SK-N-SH (cell line): Measurements from ENCODE around the gene BGN. TPM values are rescaled to one million over a fixed set of nuclear protein-coding genes. Genes with fewer than 3 reads are reported as not detected.

Experiments
- CTCF ChIA-PET: fragments of 300-600, 350-600 bp; formaldehyde crosslinking; extraction: SDS; loops from one replicate; lab custom pipeline; 2021; lab: Yijun Ruan, JAX
- POLR2A ChIA-PET: fragments of 350-600 bp; sonication (Branson Sonifier 250); formaldehyde crosslinking; extraction: SDS; loops from one replicate; lab custom pipeline; 2020; ENCODE audit warnings: antibody characterized with exemption, inconsistent platforms; lab: Yijun Ruan, JAX
- DNase-seq: peaks from one replicate; pipeline ENCODE4 v3.0.0; 2012
- H2AFZ ChIP-seq: fragments of 200-600 bp; sonication (generic); 2 replicates; pipeline ENCODE4 v1.8.1; 2016; ENCODE audit warnings: antibody characterized with exemption, mild to moderate bottlenecking, low read depth
- H3F3A ChIP-seq: fragments of 200-600 bp; sonication (generic); replicated peaks from 2 replicates; pipeline ENCODE3; 2016; ENCODE audit warnings: antibody characterized with exemption, mild to moderate bottlenecking; ENCODE audit not compliant: insufficient read depth
- H3K27ac ChIP-seq, 2 experiments: fragments of 200-500 bp in 1 of 2; fragments of 200-600 bp in 1 of 2; sonication (Bioruptor generic) in 1 of 2; sonication (generic), shearing (Covaris generic) in 1 of 2; 2 replicates each; pipeline versions ENCODE4 v1.5.1 to v1.6.1; 2014 to 2016; ENCODE audit warnings: low read depth in 2 of 2, inconsistent platforms in 1 of 2, low read length in 1 of 2, mild to moderate bottlenecking in 1 of 2, mixed read lengths in 1 of 2
- H3K27me3 ChIP-seq: fragments of 200-600 bp; sonication (generic), shearing (Covaris generic); 2 replicates; pipeline ENCODE4 v1.6.1; 2016; ENCODE audit warnings: mixed run types; ENCODE audit not compliant: insufficient read depth
- H3K36me3 ChIP-seq, 2 experiments: fragments of 200-500 bp in 1 of 2; fragments of 200-600 bp in 1 of 2; sonication (Bioruptor generic) in 1 of 2; sonication (generic) in 1 of 2; replicated peaks in 1 of 2; 2 replicates each; pipeline versions ENCODE3 to v1.5.1; 2014 to 2016; ENCODE audit warnings: low read length in 1 of 2, mild to moderate bottlenecking in 1 of 2; ENCODE audit not compliant: insufficient read depth in 2 of 2, control insufficient read depth in 1 of 2
- H3K4me1 ChIP-seq, 2 experiments: fragments of 200-500 bp in 1 of 2; fragments of 200-600 bp in 1 of 2; sonication (Bioruptor generic) in 1 of 2; sonication (generic), shearing (Covaris generic) in 1 of 2; 2 replicates each; pipeline versions ENCODE4 v1.5.1 to v1.6.1; 2014 to 2016; ENCODE audit warnings: low read depth in 1 of 2, low read length in 1 of 2, mixed run types in 1 of 2; ENCODE audit not compliant: insufficient read depth in 2 of 2, control insufficient read depth in 1 of 2
- H3K4me2 ChIP-seq: fragments of 200-600 bp; sonication (generic), shearing (Covaris generic); 2 replicates; pipeline ENCODE4 v1.6.1; 2017; ENCODE audit warnings: mixed run types
- H3K4me3 ChIP-seq, 2 experiments: fragments of 200-500 bp in 1 of 2; fragments of 200-600 bp in 1 of 2; sonication (Bioruptor generic) in 1 of 2; sonication (generic), shearing (Covaris generic) in 1 of 2; 2 replicates each; pipeline versions ENCODE4 v1.5.1 to v1.8.1; 2014 to 2016; ENCODE audit warnings: low read depth in 2 of 2, inconsistent platforms in 1 of 2, low read length in 1 of 2, mild to moderate bottlenecking in 1 of 2, mixed read lengths in 1 of 2, moderate library complexity in 1 of 2
- H3K79me2 ChIP-seq: fragments of 200-600 bp; sonication (generic); 2 replicates; pipeline ENCODE4 v1.8.1; 2017; ENCODE audit warnings: mild to moderate bottlenecking; ENCODE audit not compliant: insufficient read depth
- H3K9ac ChIP-seq: fragments of 200-600 bp; sonication (generic); 2 replicates; pipeline ENCODE4 v1.6.1; 2017; ENCODE audit warnings: mixed run types
- H3K9me2 ChIP-seq: fragments of 200-600 bp; sonication (generic); 2 replicates; pipeline ENCODE4 v1.6.1; 2017; ENCODE audit warnings: mixed run types
- H3K9me3 ChIP-seq: fragments of 200-600 bp; sonication (generic); 2 replicates; pipeline ENCODE4 v1.6.1; 2017; ENCODE audit warnings: mixed run types, mild to moderate bottlenecking, moderate library complexity
- H4K20me1 ChIP-seq: fragments of 200-600 bp; sonication (generic); 2 replicates; pipeline ENCODE4 v1.6.1; 2017; ENCODE audit warnings: mild to moderate bottlenecking, mixed run types; ENCODE audit not compliant: insufficient read depth
- CTCF ChIP-seq: fragments of 200-600 bp; sonication (generic); IDR thresholded peaks from 2 replicates; pipeline ENCODE4 v1.6.1; 2017; ENCODE audit warnings: antibody characterized with exemption, mild to moderate bottlenecking, moderate library complexity
- ELF1 ChIP-seq: IDR thresholded peaks from 2 replicates; pipeline ENCODE4 v1.4.0; 2012
- FOXJ3 ChIP-seq: sonication (generic); formaldehyde crosslinking; IDR thresholded peaks from 2 replicates; pipeline ENCODE4 v1.5.1; 2020; ENCODE audit warnings: mild to moderate bottlenecking, missing genetic modification reagents
- FOXM1 ChIP-seq: IDR thresholded peaks from 2 replicates; pipeline ENCODE4 v1.4.0; 2012; ENCODE audit warnings: low read depth, mild to moderate bottlenecking
- GABPA ChIP-seq: IDR thresholded peaks from 2 replicates; pipeline ENCODE4 v1.4.0; 2012; ENCODE audit warnings: low read depth, mild to moderate bottlenecking
- GATA2 ChIP-seq: sonication (generic); formaldehyde crosslinking; IDR thresholded peaks from 2 replicates; pipeline ENCODE4 v1.5.0; 2020; ENCODE audit warnings: mild to moderate bottlenecking, missing genetic modification reagents
- JUND ChIP-seq: IDR thresholded peaks from 2 replicates; pipeline ENCODE4 v1.4.0; 2012
- MEF2A ChIP-seq: IDR thresholded peaks from 2 replicates; pipeline ENCODE4 v1.4.0; 2012; ENCODE audit warnings: low read depth, borderline replicate concordance
- MXI1 ChIP-seq: IDR thresholded peaks from 2 replicates; pipeline ENCODE4 v1.6.1; 2012; ENCODE audit warnings: mild to moderate bottlenecking, low read depth, low read length, improper control_type of control experiment
- PBX3 ChIP-seq: IDR thresholded peaks from 2 replicates; pipeline ENCODE4; 2012
- RCOR1 ChIP-seq: fragments of 150-350 bp; IDR thresholded peaks from 2 replicates; pipeline ENCODE4 v1.6.1; 2017; ENCODE audit warnings: antibody characterized with exemption, low read length
- RFX5 ChIP-seq: IDR thresholded peaks from 2 replicates; pipeline ENCODE4 v1.6.1; 2012; ENCODE audit warnings: mild to moderate bottlenecking, improper control_type of control experiment, low read length
- RXRA ChIP-seq: IDR thresholded peaks from 2 replicates; pipeline ENCODE4 v1.4.0; 2012; ENCODE audit warnings: low read depth, mild to moderate bottlenecking, borderline replicate concordance
- TAF1 ChIP-seq: IDR thresholded peaks from 2 replicates; pipeline ENCODE4 v1.6.1; 2012; ENCODE audit warnings: low read depth, mild to moderate bottlenecking, low read length, moderate library complexity, borderline replicate concordance
- YY1 ChIP-seq: IDR thresholded peaks from 2 replicates; pipeline ENCODE4 v1.4.0; 2012; ENCODE audit warnings: low read depth, mild to moderate bottlenecking
- WGBS: methylation state at CpG from one replicate; pipeline ENCODE4 v1.1.6; 2017; ENCODE audit warnings: low lambda C conversion rate; 5-methylcytosine and 5-hydroxymethylcytosine counted together
- polyA plus RNA-seq, 3 experiments: library from polyadenylated mRNA; depleted of rRNA; stranded (reverse); fragments of >200 nt; gene quantifications; 2 replicates each; pipeline ENCODE4 v1.2.3, GENCODE V29; 2012
- TF ChIP-seq, protein P1 (sequence below): fragments of 150-350 bp; IDR thresholded peaks from 2 replicates; pipeline ENCODE4 v1.6.1; 2016; ENCODE audit warnings: mild to moderate bottlenecking, low read depth, low read length
- TF ChIP-seq, protein P2 (sequence below): IDR thresholded peaks from 2 replicates; pipeline ENCODE4 v1.6.1; 2012; ENCODE audit warnings: mild to moderate bottlenecking, low read depth, low read length, moderate library complexity
- TF ChIP-seq, protein P3 (sequence below): IDR thresholded peaks from 2 replicates; pipeline ENCODE4 v1.4.0; 2012; ENCODE audit warnings: low read depth, borderline replicate concordance

BGN gene
- polyA plus RNA-seq, 1 of the 3 experiments (the other 2 are of a cell fraction): 28.9 TPM

- TF ChIP-seq, protein P1, sequence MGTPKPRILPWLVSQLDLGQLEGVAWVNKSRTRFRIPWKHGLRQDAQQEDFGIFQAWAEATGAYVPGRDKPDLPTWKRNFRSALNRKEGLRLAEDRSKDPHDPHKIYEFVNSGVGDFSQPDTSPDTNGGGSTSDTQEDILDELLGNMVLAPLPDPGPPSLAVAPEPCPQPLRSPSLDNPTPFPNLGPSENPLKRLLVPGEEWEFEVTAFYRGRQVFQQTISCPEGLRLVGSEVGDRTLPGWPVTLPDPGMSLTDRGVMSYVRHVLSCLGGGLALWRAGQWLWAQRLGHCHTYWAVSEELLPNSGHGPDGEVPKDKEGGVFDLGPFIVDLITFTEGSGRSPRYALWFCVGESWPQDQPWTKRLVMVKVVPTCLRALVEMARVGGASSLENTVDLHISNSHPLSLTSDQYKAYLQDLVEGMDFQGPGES: no peak
- no peak for TF ChIP-seq YY1
- TF ChIP-seq, all 33 proteins: peak for 0
Observed at GRCh38 chrX:153544727-153545126, 49.9 kb downstream of the BGN start (continued).

DNA sequence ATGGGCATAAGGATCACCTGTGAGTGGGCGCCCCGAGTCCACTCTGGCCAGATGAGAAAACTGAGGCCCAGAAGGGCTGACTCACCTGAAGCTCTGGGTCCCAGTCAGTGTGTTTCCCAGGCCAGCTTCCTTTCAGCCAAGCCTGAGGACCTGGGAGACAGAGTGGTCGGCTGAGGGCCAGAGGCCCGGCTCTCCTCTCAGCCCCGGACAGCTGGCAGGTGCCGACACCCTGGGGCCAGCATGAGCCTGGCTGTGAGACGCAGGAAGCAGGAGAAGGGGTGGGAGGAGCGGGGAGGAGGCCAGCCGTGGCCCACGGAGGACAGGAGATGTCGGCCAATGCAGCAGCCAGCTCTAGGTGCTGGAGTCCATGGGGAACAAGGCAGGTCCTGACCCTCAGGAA is 51.6 kb downstream of the BGN start:
- ChIA-PET CTCF (interaction anchor here (0.7 to 2.1 kb wide), 5 partner anchors 8 to 122 kb away, joined by 3 to 16 read pairs (median 4); no protein-coding TSS in a partner anchor), POLR2A (no interaction called here)
- H3K27ac ChIP-seq: no peak overlapping the region
- no peaks in the 10 kb centered on the region for H3K9me3 ChIP-seq
- H3K27me3 ChIP-seq: peaks cover 21% of the 10 kb centered on the region; the same call in 1 of the 2 replicates
- H3K4me3 ChIP-seq: no peak overlapping the region
- H3K79me2 ChIP-seq: no peaks in the 10 kb centered on the region
- no peaks in the 10 kb centered on the region for H3K4me1 ChIP-seq
- DNase-seq: no peak
- no peak overlapping the region for H3K4me2 ChIP-seq
- H3F3A ChIP-seq: no peaks in the 10 kb centered on the region
- no peaks in the 10 kb centered on the region for H3K9me2 ChIP-seq
- 45% methylated on average over 8 of the region's 11 CpGs for WGBS
- H4K20me1 ChIP-seq: no peaks in the 10 kb centered on the region
- TF ChIP-seq TAF1: no peak
- TF ChIP-seq, protein P1: no peak
- no peak for TF ChIP-seq MXI1
- TF ChIP-seq GABPA: no peak
- TF ChIP-seq, protein P2, sequence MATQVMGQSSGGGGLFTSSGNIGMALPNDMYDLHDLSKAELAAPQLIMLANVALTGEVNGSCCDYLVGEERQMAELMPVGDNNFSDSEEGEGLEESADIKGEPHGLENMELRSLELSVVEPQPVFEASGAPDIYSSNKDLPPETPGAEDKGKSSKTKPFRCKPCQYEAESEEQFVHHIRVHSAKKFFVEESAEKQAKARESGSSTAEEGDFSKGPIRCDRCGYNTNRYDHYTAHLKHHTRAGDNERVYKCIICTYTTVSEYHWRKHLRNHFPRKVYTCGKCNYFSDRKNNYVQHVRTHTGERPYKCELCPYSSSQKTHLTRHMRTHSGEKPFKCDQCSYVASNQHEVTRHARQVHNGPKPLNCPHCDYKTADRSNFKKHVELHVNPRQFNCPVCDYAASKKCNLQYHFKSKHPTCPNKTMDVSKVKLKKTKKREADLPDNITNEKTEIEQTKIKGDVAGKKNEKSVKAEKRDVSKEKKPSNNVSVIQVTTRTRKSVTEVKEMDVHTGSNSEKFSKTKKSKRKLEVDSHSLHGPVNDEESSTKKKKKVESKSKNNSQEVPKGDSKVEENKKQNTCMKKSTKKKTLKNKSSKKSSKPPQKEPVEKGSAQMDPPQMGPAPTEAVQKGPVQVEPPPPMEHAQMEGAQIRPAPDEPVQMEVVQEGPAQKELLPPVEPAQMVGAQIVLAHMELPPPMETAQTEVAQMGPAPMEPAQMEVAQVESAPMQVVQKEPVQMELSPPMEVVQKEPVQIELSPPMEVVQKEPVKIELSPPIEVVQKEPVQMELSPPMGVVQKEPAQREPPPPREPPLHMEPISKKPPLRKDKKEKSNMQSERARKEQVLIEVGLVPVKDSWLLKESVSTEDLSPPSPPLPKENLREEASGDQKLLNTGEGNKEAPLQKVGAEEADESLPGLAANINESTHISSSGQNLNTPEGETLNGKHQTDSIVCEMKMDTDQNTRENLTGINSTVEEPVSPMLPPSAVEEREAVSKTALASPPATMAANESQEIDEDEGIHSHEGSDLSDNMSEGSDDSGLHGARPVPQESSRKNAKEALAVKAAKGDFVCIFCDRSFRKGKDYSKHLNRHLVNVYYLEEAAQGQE: no peak
- TF ChIP-seq, protein P3, sequence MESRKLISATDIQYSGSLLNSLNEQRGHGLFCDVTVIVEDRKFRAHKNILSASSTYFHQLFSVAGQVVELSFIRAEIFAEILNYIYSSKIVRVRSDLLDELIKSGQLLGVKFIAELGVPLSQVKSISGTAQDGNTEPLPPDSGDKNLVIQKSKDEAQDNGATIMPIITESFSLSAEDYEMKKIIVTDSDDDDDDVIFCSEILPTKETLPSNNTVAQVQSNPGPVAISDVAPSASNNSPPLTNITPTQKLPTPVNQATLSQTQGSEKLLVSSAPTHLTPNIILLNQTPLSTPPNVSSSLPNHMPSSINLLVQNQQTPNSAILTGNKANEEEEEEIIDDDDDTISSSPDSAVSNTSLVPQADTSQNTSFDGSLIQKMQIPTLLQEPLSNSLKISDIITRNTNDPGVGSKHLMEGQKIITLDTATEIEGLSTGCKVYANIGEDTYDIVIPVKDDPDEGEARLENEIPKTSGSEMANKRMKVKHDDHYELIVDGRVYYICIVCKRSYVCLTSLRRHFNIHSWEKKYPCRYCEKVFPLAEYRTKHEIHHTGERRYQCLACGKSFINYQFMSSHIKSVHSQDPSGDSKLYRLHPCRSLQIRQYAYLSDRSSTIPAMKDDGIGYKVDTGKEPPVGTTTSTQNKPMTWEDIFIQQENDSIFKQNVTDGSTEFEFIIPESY: no peak
- no peak for TF ChIP-seq MEF2A
- TF ChIP-seq ELF1: no peak
- TF ChIP-seq CTCF: no peak
- TF ChIP-seq JUND: no peak
- no peak for TF ChIP-seq FOXJ3 (CRISPR knock-in tag)
- no peak for TF ChIP-seq RXRA
- TF ChIP-seq RFX5: no peak
- TF ChIP-seq PBX3: no peak
- TF ChIP-seq RCOR1: no peak
- TF ChIP-seq GATA2 (CRISPR knock-in tag): no peak
- no peak for TF ChIP-seq FOXM1
- no peaks in the 10 kb centered on the region for H3K36me3 ChIP-seq
- H3K9ac ChIP-seq: no peak overlapping the region
- no peak overlapping the region for H2AFZ ChIP-seq
